Stimulated activated CD8-positive, alpha-beta memory T cell treated with anti-CD3 and anti-CD28 coated beads, Interleukin-15, amount 100 ng/mL, for 48 hours (primary cell): ENCODE measurements around the gene CD2.
"Not testable (repeated sequence)": the region's sequence is repeated elsewhere in the genome, so short reads cannot be mapped to it uniquely, and the experiment has no call there.

ENCODE experiments used
- DNase-seq, 2 donors: peaks; one replicate each; pipeline ENCODE4 v3.0.0-alpha.2; 2020; ENCODE audit warnings: low read depth in 2 of 2

The CD2 gene

DNA sequence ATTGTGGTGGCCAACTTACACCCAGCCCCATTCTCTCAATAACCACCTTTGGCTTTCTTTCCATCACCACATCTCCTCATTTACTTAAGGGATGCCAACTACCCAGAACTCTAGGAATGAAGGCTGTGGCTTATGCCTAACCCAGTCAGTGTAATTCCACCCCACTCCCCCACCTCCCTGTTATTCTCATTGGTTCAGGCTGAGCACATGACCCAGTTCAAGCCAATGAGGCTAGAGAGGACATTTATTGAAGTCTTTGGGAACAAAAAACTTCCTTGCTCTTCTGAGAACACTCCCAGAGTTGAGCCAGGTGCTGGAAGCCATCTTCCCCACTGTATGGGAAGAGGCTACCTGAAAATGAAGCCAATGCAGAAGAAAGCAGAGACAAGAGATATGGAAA is 22.8 kb upstream of the CD2 start:
- DNase-seq: no peak

- DNase-seq: no peak
Observed at GRCh38 chr1:116732726-116733125, 21.5 kb upstream of the CD2 start.

GRCh38 chr1:116733476-116734365 is 20.5 kb upstream of the CD2 start:
- no peak for DNase-seq

DNA sequence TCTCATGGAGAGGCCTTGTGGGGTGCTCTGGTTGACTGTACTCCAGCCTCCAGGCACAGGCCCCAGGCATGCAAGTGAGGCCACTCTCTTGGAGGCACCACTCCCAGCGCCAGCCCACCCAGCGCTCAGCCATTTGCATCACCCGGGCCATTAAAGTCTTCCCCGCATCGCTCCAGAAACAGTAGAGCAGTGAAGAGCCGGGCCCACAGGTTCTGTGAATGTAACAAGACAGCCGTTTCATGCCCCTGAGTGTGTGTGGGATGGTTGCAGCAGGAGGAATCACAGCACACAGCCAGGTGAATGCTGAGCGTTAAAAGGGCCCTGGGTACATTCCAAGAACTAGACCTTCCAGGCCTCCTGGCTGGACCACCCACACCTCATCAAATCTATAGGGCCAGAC is 19.0 kb upstream of the CD2 start:
- no peak for DNase-seq

GRCh38 chr1:116737020-116737854 is 17.0 kb upstream of the CD2 start:
- DNase-seq: peak; percentile 54 to 62

DNA sequence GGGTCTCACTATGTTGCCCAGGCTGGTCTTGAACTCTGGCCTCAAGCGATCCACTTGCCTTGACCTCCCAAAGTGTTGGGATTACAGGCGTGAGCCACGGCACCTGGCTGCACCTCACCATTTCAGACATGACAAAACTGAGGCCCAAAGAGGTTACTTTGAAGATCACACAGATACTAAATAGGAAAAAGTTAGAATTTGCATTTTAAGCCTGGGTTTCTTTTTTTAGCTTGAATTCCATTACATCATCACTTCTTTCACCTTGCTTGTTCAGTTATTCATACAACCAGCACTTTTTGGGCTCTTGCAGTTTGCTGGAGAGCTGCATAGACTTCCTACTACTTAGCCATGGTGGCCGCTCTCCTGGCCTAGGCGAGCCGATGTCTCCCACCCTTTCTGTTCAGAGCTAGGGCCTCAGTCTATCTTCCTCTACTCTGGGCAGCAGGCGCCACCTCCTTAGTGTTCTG is 16.3 kb upstream of the CD2 start:
- no peak for DNase-seq

DNA sequence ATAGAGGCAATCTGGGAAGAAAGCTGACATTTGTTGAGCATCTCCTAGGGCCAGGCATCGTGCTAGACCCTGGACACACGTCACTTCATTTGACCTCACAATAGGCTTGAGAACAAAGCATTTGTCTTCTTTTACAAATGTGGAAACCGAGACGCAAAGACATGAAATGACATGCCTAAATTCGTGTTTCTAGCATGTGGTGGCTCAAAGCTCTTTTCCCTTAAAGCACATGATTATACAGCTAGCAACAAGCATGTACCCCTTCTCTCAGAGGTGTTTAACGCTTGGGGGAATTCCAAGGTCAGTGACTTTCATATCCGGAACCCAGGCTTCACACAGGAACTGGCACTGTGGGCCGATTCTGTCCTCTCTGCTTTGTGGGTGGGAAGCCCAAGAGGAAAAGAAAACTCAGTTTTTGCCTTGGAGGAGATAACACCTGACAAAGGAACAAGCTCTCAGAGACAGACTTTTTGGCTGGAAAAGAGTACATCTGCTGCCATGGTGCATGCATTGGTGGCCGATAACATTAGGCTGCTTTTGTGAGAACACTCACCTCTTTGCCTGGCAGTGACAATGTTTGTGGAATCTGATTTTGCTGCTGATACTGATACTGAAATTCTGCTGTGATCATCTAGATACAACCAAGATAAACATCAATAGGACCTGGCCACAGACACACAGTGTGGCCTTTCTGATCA is 15.4 kb upstream of the CD2 start:
- peak; percentile 59 to 64 for DNase-seq

DNA sequence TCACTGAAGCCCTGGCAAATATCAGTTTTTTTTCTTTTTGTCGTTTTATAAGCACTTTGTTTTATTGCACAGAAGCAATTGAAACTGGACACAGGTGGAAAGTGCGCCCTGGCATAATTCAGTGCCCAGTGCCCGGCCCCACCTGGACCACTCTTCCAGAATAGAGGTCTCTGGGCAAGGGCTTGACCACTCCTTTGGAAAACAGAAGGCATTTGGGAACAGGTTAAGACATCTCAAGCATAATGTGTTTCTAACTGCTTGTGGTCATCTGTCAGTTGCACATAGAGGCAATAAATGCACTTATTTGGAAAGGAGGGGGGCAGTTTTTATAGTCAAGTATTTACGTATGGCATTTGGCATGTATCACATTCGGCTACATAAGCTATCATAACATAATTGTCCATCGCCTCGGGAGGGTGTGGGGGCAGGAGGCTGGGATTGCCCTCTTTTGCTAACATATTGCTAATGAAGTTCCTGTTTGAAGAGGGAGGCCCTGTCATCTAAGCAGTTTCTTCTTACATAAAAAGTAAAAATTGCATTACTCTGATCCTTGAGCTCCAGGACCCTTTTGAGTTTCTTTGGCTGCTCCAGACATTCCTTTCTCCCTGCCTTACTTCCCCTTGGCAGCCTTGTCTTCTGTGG is 14.7 kb upstream of the CD2 start:
- DNase-seq: no peak

- no peak for DNase-seq
Observed at GRCh38 chr1:116740296-116740695, 13.9 kb upstream of the CD2 start.

GRCh38 chr1:116740746-116741145 is 13.5 kb upstream of the CD2 start:
- no peak for DNase-seq

- no peak for DNase-seq
Observed at GRCh38 chr1:116741836-116742565, 12.2 kb upstream of the CD2 start.

DNA sequence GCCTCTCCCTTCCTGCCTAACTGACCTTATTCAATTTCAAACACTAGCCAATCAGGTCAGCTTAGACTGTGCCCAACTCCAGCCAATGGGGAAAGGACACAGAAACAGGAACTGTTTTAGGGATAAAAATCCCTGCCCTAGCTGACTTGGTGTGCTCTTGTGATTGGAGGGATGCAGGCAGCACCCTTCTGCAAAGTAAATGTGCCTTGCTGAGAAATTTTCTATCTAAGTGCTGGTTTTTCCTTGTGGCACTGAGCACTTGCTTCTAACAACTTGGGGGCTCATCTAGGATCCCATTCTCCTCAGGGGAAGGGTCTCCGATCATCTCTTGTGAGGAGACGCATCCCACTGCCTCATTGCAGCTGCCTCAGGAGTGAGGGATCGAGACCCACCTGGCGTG is 10.7 kb upstream of the CD2 start:
- DNase-seq: no peak

DNA sequence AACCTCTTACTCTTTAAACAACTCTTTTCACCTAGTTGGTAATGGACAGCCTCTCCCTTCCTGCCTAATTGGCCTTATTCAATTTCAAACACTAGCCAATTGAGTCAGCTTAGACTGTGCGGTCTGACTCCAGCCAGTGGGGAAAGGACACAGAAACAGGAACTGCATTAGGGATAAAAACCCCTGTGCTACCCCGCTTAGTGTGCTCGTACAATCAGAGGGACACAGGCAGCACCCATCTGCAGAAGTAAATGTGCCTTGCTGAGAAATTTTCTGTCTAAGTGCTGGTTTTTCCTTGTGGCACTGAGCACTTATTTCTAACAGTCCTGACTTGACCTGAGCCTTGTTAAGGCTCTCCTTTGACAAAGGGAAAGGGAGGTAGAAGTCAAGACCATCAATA is 6.0 kb upstream of the CD2 start:
- DNase-seq: no peak

- DNase-seq: no peak
Observed at GRCh38 chr1:116751146-116751545, 3.1 kb upstream of the CD2 start.

DNA sequence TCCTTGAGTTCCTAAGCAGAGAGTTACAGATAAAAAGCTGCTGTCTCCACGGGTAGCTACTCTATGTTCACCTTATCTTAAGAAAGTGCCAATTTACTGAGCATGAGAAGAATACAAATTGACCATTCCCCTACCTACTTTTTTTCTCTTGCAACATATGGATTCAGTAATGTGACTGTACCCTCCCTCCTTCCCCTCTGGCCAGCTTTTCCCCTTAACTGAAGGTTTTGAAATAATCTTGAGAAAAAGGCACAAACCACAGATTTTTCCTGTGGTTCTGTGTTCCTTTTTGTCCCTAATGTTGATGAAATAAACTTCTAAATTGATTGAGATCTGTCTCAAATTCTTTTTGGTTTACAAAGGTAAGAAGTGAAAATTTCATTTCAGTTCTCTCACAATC is 2.6 kb upstream of the CD2 start:
- DNase-seq: no peak

GRCh38 chr1:116753312-116753711 is 918 bp upstream of the CD2 start:
- no peak for DNase-seq

DNA sequence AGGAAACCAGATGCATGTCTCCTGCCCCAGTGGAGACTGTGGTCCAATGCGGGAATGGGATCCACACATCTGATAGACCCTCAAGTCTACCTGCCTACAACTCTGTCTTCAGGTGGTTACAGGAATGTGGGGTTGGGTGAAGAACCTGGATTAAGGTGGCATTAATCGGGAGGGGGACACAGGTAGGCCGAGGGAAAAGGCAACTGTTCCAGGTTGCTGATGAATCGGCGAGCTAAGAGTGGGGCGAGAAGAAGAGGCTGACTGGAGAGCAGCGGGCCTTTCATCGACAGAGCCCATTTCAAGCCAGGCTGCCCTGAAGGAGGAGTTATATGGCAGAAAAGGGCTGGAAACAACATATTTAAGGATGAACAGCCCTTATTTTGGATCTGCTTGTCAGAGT is 836 bp downstream of the CD2 start:
- DNase-seq: no peak

- no peak for DNase-seq
Observed at GRCh38 chr1:116755681-116756080, 1.5 kb downstream of the CD2 start.

GRCh38 chr1:116756092-116756491 is 1.9 kb downstream of the CD2 start:
- DNase-seq: not testable (repeated sequence)

- DNase-seq: not testable (repeated sequence)
Observed at GRCh38 chr1:116758456-116758815, 4.2 kb downstream of the CD2 start.

GRCh38 chr1:116759636-116760035 is 5.4 kb downstream of the CD2 start:
- no peak for DNase-seq
